K562 (cell line): ENCODE measurements around the gene BSCL2. TPM values are rescaled to one million over a fixed set of nuclear protein-coding genes. Genes with fewer than 3 reads are reported as not detected.

Source experiments
- ARHGAP35 ChIP-seq: fragments of 450-650 bp; IDR thresholded peaks from 2 replicates; pipeline ENCODE4 v1.6.1; 2018; ENCODE audit not compliant: partially characterized antibody
- CSDE1 ChIP-seq, 2 experiments: fragments of 450-650 bp; IDR thresholded peaks; 2 replicates each; pipeline ENCODE4 v1.6.1; 2016; ENCODE audit warnings: mild to moderate bottlenecking in 1 of 2
- ETV5 ChIP-seq: sonication (generic); formaldehyde crosslinking; IDR thresholded peaks from 2 replicates; pipeline ENCODE4 v1.4.0; 2020; ENCODE audit warnings: low read depth, mild to moderate bottlenecking, missing genetic modification reagents
- FIP1L1 ChIP-seq: fragments of 200-400 bp; formaldehyde crosslinking; IDR thresholded peaks from 2 replicates; pipeline ENCODE4 v1.6.1; 2018; ENCODE audit warnings: mild to moderate bottlenecking, low read depth, low read length; ENCODE audit not compliant: poor library complexity, severe bottlenecking
- HNRNPUL1 ChIP-seq: fragments of 200-400 bp; formaldehyde crosslinking; IDR thresholded peaks from 2 replicates; pipeline ENCODE4 v1.6.1; 2017; ENCODE audit warnings: low read length
- MEF2A ChIP-seq: IDR thresholded peaks from 2 replicates; pipeline ENCODE4 v1.6.1; 2011; ENCODE audit warnings: low read depth, mild to moderate bottlenecking, low read length, moderate library complexity; ENCODE audit not compliant: control insufficient read depth
- NFE2 ChIP-seq: IDR thresholded peaks from 2 replicates; pipeline ENCODE4 v1.6.1; 2014; ENCODE audit warnings: antibody characterized with exemption, low read depth
- NR3C1 ChIP-seq: sonication (generic); formaldehyde crosslinking; IDR thresholded peaks from 2 replicates; pipeline ENCODE4 v1.8.1; 2022; ENCODE audit warnings: missing genetic modification reagents
- OTX1 ChIP-seq: fragments of 450-650 bp; formaldehyde crosslinking; IDR thresholded peaks from 2 replicates; pipeline ENCODE4 v1.4.0; 2022; ENCODE audit warnings: mild to moderate bottlenecking
- POLR2A ChIP-seq: fragments of 450-650 bp; conservative IDR thresholded peaks from 2 replicates; pipeline ENCODE4 v1.6.1; 2016
- RAD51 ChIP-seq: fragments of 450-650 bp; IDR thresholded peaks from 2 replicates; pipeline ENCODE4 v1.7.1; 2016; ENCODE audit warnings: low read depth, mild to moderate bottlenecking, borderline replicate concordance
- SREBF2 ChIP-seq: sonication (generic); formaldehyde crosslinking; IDR thresholded peaks from 2 replicates; pipeline ENCODE4 v1.4.0; 2020; ENCODE audit warnings: mild to moderate bottlenecking, missing genetic modification reagents
- ZBED1 ChIP-seq: IDR thresholded peaks from 2 replicates; pipeline ENCODE4 v1.6.1; 2014
- ZNF263 ChIP-seq: sonication (generic); formaldehyde crosslinking; IDR thresholded peaks from 2 replicates; pipeline ENCODE4 v1.8.0; 2022; ENCODE audit warnings: mild to moderate bottlenecking, missing genetic modification reagents, borderline replicate concordance
- ZNF584 ChIP-seq: fragments of 200-800 bp; sonication (Bioruptor generic); IDR thresholded peaks from 2 replicates; pipeline ENCODE4 v1.6.1; 2016; ENCODE audit warnings: low read depth, mild to moderate bottlenecking, missing genetic modification characterization, missing compliant biosample characterization
- polyA plus RNA-seq, 8 experiments: library from polyadenylated mRNA; depleted of rRNA in 4 of 8; stranded (reverse) in 5 of 8; unstranded in 3 of 8; fragments of >200 nt; fragmentation: Nextera tagmentation in 2 of 8; fragmentation: Illumina TruSeq in 1 of 8; extraction: Ambion mirVana in 2 of 8; extraction: Trizol in 1 of 8; gene quantifications; 2 replicates each; pipeline versions ENCODE4 v1.2.1 to v1.2.3, GENCODE V29; 2011 to 2014; ENCODE audit warnings: inconsistent platforms in 1 of 8, missing spikeins in 1 of 8
- total RNA-seq, 7 experiments: library from RNA; depleted of rRNA in 6 of 7; stranded (reverse); fragments of >200 nt in 6 of 7; fragmentation: Illumina TruSeq in 2 of 7; extraction: Trizol in 2 of 7; gene quantifications; 2 replicates each; pipeline versions ENCODE4 v1.2.1 to v1.2.3, GENCODE V29; 2011 to 2021; ENCODE audit warnings: low replicate concordance in 1 of 7
- TF ChIP-seq, protein P1 (sequence below): fragments of 450-650 bp; IDR thresholded peaks from 2 replicates; pipeline ENCODE4 v1.6.1; 2016; ENCODE audit warnings: mild to moderate bottlenecking
- TF ChIP-seq, protein P2 (sequence below), 2 experiments: IDR thresholded peaks in 1 of 2; conservative IDR thresholded peaks in 1 of 2; 2 replicates each; pipeline ENCODE4 v1.6.1; 2016; ENCODE audit warnings: low read depth in 2 of 2, mild to moderate bottlenecking in 1 of 2, missing compliant biosample characterization in 1 of 2, missing genetic modification characterization in 1 of 2, moderate library complexity in 1 of 2
- TF ChIP-seq, protein P3 (sequence below): fragments of 250-450 bp; sonication (Bioruptor Pico); IDR thresholded peaks from 2 replicates; pipeline ENCODE4 v1.5.0; 2021; ENCODE audit warnings: mild to moderate bottlenecking, moderate library complexity

BSCL2 gene
- total and polyA plus RNA-seq, 9 of the 15 experiments (the other 6 are each of a cell fraction or from before 2014, with no cell fraction given): 18.9 to 51.7 (median 35.2) TPM

DNA sequence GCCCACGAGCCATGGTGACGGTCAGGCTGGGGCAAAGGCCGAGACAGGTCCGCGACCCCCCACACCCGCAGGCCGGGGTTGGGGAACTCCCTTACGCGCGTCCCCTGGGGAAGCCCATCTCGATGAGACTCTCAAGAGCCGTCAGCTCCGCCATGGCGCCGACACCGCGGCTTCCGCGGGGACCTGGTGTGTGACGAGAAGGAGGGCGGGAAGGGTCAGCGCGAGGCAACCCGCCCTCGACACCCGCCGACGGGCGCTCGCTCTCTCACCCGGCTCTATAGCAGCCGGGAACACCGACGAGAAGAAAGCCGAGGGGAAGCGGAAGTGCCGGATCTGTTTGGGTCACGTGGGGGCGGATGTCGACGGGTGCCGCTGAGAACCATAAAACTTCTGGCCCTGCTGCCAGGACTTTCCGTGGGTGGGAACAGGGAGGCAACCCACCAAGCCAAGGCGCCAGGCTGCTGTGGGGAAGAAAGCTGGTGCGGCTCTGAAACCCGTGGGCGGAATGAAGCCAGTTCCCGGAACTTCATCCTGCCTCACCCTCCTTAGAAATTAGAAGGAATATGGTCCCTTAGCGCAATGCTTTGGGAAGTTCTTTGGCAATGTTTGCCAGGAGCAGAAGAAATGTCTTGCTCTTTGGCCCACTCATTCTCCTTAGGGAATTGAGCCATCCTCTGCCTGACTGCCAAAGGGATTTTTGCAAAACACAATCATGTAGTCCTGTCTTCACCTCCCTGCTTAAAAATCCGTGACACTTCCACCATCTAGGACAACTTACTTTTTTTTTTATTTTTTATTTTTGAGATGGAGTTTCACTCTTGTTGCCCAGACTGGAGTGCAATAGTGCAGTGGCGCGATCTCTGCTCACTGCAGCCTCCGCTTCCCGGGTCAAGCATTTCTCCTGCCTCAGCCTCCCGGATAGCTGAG lies 28.2 kb downstream of the BSCL2 start, which contains the start of gene UBXN1 (continued):
- TF ChIP-seq, protein P1, sequence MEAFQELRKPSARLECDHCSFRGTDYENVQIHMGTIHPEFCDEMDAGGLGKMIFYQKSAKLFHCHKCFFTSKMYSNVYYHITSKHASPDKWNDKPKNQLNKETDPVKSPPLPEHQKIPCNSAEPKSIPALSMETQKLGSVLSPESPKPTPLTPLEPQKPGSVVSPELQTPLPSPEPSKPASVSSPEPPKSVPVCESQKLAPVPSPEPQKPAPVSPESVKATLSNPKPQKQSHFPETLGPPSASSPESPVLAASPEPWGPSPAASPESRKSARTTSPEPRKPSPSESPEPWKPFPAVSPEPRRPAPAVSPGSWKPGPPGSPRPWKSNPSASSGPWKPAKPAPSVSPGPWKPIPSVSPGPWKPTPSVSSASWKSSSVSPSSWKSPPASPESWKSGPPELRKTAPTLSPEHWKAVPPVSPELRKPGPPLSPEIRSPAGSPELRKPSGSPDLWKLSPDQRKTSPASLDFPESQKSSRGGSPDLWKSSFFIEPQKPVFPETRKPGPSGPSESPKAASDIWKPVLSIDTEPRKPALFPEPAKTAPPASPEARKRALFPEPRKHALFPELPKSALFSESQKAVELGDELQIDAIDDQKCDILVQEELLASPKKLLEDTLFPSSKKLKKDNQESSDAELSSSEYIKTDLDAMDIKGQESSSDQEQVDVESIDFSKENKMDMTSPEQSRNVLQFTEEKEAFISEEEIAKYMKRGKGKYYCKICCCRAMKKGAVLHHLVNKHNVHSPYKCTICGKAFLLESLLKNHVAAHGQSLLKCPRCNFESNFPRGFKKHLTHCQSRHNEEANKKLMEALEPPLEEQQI: no peak
- TF ChIP-seq CSDE1 (IDR thresholded peaks at IDR 0.05) (0 out of 4 replicates have a peak, but pooled peaks of 1 of the 2 experiments have one; percentile 11), NR3C1 (CRISPR knock-in tag) (no peak), ARHGAP35 (no peak), ZNF263 (peak; percentile 25; the same call in 1 of the 2 replicates), RAD51 (peak; percentile 97), POLR2A (peak; percentile 88), ETV5 (CRISPR knock-in tag) (peak; percentile 85; the same call in 1 of the 2 replicates), NFE2 (no peak), SREBF2 (CRISPR knock-in tag) (peak; percentile 92), MEF2A (no peak), HNRNPUL1 (no peak), ZBED1 (no peak), ZNF584 (CRISPR knock-in tag) (no peak), OTX1 (CRISPR knock-in tag) (no peak), FIP1L1 (peak; percentile 67)
- TF ChIP-seq, protein P2, sequence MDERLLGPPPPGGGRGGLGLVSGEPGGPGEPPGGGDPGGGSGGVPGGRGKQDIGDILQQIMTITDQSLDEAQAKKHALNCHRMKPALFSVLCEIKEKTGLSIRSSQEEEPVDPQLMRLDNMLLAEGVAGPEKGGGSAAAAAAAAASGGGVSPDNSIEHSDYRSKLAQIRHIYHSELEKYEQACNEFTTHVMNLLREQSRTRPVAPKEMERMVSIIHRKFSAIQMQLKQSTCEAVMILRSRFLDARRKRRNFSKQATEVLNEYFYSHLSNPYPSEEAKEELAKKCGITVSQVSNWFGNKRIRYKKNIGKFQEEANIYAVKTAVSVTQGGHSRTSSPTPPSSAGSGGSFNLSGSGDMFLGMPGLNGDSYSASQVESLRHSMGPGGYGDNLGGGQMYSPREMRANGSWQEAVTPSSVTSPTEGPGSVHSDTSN (CRISPR knock-in tag; IDR thresholded peaks at IDR 0.05; ENCODE audit: low read depth): no peak
- TF ChIP-seq, protein P2 (tag; conservative IDR thresholded peaks at IDR 0.05; ENCODE audit: low read depth): no peak
- TF ChIP-seq, protein P3, sequence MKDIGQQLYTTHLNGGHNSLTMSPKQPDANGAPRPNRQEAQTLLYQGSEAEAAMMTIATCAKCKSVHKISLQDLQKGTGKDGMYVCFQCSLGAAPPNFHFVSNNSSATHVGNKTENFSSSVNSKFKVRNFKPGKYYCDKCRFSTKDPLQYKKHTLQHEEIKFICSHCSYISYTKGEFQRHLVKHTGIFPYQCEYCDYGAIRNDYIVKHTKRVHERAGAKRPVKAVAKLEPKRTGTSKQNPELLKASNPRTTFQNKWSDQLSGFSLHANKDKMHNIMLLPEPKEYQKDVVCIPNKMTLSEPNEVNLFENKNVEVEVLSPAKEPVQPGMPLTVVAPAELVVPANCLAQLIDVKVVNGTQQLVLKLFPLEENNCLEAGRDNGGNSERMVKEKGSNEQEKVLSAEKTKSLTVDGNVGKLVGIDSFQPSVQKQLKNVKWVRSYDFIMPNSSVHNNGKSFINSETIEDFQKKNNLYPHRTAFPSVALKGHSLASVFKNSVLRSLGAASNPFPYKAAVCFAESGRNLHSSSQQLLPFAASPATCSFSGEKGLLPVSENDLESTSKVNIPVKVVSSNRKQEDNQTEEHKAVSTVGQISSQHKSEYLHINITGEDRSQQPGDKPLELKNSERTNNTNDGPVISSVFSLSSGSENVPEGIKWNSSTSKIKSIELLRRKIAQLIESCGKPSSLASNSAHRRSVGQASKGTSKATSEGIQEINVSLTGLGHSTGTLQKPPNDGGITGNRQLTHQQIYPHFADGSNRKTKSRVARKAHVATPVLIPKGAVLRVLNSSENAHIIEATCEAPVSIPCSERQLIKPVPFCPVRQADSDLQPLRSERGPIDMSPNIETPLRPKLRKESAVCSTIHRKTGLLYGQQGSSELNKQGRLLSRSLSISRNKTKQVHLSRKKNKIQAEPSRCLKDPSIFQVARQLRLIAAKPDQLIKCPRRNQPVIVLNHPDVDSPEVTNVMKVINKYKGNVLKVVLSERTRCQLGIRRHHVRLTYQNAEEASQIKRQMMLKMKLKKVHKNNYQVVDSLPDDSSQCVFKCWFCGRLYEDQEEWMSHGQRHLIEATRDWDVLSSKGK (CRISPR knock-in tag): no peak
